PC-3 (cell line): ENCODE data around the gene MRPL2.

Source experiments
- EZH2 ChIP-seq: fragments of 300-600 bp; sonication (generic); IDR thresholded peaks from one replicate; pipeline ENCODE4 v1.6.1; 2017; ENCODE audit warnings: antibody characterized with exemption, mild to moderate bottlenecking, low read length; ENCODE audit not compliant: unreplicated experiment
- EZH2phosphoT487 ChIP-seq: fragments of 300-600 bp; sonication (generic); IDR thresholded peaks from 2 replicates; pipeline ENCODE4 v1.6.1; 2018; ENCODE audit warnings: mild to moderate bottlenecking, antibody characterized with exemption, low read length, borderline replicate concordance
- TF ChIP-seq, protein P1 (sequence below): fragments of 300-600 bp; sonication (generic); conservative IDR thresholded peaks from 2 replicates; pipeline ENCODE4 v1.5.1; 2017; ENCODE audit warnings: antibody characterized with exemption, low read depth, mild to moderate bottlenecking, low read length

- TF ChIP-seq, protein P1, sequence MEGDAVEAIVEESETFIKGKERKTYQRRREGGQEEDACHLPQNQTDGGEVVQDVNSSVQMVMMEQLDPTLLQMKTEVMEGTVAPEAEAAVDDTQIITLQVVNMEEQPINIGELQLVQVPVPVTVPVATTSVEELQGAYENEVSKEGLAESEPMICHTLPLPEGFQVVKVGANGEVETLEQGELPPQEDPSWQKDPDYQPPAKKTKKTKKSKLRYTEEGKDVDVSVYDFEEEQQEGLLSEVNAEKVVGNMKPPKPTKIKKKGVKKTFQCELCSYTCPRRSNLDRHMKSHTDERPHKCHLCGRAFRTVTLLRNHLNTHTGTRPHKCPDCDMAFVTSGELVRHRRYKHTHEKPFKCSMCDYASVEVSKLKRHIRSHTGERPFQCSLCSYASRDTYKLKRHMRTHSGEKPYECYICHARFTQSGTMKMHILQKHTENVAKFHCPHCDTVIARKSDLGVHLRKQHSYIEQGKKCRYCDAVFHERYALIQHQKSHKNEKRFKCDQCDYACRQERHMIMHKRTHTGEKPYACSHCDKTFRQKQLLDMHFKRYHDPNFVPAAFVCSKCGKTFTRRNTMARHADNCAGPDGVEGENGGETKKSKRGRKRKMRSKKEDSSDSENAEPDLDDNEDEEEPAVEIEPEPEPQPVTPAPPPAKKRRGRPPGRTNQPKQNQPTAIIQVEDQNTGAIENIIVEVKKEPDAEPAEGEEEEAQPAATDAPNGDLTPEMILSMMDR, result no peak
- no peak for TF ChIP-seq EZH2
- no peak for TF ChIP-seq EZH2phosphoT487
Observed at GRCh38 chr6:43091020-43091419, 31.8 kb upstream of the MRPL2 start.
